DMS79 treated with DMSO at 0.1 percent for 48 hours (cell line): ENCODE data around the gene KIF26B.

Experiments used
- DNase-seq: peaks from one replicate; lab custom pipeline; 2025; lab: John Stamatoyannopoulos, UW

Gene KIF26B

DNA sequence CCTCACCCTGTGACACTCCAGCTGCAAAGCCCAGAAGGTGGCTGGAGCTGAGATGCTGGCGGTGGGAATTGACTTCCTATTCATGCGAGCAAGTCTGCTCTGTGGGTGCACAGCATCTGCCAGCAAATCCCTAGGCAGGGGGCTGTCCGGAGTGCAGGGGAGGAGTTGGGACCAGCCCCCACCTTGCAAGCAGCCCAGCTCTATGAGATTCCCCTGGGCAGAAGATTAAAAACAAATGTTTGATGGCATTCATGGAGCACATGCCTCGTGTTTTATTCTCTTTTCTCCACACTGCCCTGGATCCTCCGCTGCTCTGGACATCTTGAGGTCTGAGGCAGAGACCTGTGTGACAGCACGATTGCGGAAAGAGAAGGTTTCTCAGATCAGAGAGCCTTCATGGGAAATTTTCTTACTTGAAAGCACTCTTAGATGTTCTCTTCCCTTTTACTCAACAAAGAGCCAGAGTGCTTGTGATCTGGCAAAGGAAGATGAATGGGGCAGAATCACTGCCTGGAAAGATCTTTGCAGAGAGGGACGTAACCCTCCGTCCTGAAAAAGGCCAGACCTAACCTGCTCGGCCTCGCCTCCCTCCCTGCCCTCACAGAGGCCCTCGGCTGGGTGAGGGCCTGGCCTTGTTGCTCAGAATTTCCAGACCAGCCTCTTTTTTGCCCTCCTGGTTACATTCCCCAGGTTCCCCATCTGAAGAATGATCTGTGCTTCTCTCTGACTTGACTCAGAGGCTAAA is 597.1 kb downstream of the KIF26B start:
- DNase-seq = no peak

DNA sequence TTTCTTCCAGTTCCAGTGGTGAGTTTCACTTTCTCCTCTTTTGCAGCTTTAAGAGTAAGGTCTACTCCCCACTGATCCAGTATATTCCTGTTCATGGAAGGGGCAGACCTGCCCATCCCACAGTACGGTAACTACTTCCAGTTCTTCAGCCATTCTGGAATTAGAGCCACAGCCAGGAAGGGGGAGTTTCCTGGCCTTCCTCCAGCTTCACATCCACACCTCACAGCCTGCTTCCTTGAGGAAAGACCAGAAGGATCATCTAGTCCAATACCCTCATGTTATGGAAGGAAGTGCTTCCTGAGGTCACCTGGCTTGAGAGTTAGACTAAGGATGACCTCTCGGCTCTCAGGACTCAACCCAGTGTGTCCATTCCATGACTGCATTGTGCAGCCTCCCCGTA is 597.8 kb downstream of the KIF26B start:
- no peak for DNase-seq

DNA sequence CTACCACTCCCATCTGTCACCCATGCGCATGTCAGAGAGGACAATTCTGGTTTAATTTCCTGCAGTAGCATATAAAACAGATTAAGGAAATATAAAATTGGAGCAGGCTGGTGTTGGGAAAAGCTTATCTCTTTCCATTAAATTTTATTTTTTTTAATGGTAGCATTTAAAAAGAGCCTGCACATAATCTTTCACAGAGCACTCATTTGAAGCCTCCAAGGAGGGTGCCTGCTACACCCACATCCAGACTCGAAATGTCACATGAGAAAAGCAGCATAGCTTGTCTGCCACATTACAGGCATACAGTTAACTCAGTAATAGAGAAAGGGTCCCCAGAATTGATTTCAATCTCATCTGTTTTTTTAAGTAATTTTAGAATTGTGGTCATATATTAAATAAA is 599.0 kb downstream of the KIF26B start:
- no peak for DNase-seq

DNA sequence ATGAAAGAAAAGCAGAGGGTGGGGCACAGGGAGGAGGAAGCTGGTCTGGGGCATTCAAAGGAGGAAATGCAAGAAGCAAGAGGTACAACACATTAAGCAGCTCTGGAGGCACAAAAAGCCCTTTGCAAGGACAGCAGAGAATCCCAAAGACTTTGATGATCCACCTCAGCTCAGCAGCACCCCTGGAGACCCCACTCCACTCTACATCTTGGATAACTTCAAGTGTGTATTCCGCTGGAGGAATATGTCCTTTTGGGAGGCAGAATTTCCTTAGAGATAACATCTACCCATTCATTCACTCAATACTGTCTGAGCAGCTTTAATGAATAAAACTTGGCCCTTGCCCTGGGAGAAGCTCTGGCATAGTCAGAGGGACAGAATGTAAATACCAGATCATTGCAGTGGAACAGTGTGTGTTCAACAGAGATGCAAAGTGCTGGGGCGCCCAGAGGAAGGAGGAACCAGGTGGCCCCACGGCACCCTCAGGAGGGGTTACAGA is 599.7 kb downstream of the KIF26B start:
- no peak for DNase-seq
